ENCODE measurements around the gene PBRM1. TPM values are rescaled to one million over a fixed set of nuclear protein-coding genes. Genes with fewer than 3 reads are reported as not detected.

Gene PBRM1
- total RNA-seq, 2 donors from 2014 or later, result 73.4 to 78.5 TPM

DNA sequence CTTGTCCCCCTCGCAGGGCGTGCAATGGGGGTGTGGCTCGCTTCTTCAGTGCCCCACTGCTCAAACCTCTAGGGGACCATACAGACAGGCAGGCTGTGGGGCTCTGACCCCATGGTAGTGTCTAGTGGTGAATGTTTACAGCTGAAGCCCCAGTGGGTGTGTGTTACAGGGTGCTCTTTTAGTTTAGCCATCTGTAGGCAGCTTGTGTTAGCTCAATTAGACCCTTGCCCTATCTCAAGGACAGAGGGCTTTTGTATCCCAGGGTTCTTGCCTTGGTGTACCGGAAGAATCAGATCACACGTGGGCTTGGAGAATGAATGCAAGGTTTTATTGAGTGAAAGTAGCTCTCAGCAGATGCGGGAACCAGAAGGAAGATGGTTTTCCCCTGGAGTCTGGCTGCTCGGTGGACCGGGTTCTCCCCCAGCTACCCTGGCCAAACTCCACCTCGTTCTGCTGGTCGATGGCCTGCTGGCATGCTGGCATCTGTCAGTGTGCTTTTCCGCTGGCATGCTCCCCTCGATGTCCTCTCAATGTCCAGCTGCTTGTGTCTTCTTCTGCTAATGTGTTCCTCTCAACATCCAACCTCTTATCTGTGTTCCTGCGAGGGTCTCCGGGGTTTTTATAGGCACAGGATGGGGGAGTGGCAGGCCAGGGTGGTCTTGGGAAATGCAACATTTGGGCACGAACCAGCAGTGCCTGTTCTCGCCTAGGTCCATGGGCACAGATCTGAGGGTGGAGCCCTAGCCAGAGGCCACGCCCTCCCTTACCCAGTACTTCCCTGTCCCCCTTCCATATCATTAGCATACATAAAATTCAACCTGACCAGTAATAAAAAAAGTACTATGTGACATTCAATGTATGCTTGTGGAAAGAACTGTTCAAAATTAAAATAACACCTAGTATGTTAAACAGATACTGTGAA, 26.8 kb upstream of the PBRM1 start:
- Mint-ChIP-seq H3K27me3 (ENCODE audit: insufficient read depth) (no peaks in the 10 kb centered on the region), H3K9me3 (no peaks in the 10 kb centered on the region), H3K4me1 (no peaks in the 10 kb centered on the region), H3K36me3 (ENCODE audit: low read depth) (peaks cover 35% of the 10 kb centered on the region), H3K27ac (no peak overlapping the region), H3K4me3 (no peak overlapping the region)
- no peaks in the 10 kb centered on the region for H3K9me3 ChIP-seq (ENCODE audit: control insufficient read depth, low read length)
- H3K36me3 ChIP-seq (ENCODE audit: control insufficient read depth, insufficient read depth, low read length), result peaks cover 51% of the 10 kb centered on the region
- peak; percentile 19 for DNase-seq
- H3K9ac ChIP-seq (ENCODE audit: extremely low read depth, low read length, poor library complexity, severe bottlenecking), result no peak overlapping the region
- no peaks in the 10 kb centered on the region for H3K4me1 ChIP-seq (ENCODE audit: control insufficient read depth, insufficient read depth, low read length)
- no peak overlapping the region for H3K4me3 ChIP-seq (ENCODE audit: low read length)
- TF ChIP-seq, protein P1, sequence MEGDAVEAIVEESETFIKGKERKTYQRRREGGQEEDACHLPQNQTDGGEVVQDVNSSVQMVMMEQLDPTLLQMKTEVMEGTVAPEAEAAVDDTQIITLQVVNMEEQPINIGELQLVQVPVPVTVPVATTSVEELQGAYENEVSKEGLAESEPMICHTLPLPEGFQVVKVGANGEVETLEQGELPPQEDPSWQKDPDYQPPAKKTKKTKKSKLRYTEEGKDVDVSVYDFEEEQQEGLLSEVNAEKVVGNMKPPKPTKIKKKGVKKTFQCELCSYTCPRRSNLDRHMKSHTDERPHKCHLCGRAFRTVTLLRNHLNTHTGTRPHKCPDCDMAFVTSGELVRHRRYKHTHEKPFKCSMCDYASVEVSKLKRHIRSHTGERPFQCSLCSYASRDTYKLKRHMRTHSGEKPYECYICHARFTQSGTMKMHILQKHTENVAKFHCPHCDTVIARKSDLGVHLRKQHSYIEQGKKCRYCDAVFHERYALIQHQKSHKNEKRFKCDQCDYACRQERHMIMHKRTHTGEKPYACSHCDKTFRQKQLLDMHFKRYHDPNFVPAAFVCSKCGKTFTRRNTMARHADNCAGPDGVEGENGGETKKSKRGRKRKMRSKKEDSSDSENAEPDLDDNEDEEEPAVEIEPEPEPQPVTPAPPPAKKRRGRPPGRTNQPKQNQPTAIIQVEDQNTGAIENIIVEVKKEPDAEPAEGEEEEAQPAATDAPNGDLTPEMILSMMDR (conservative IDR thresholded peaks at IDR 0.05), result no peak
- H3K27me3 ChIP-seq (ENCODE audit: control insufficient read depth, insufficient read depth, low read length, poor library complexity, severe bottlenecking), result no peaks in the 10 kb centered on the region
- no peak overlapping the region for H3K27ac ChIP-seq (ENCODE audit: low read depth, low read length)
- 94 to 95% methylated on average over 7 to 17 of the region's 17 CpGs for WGBS, 2 experiments (ENCODE audit: insufficient coverage in 1 of 2, insufficient read length in 1 of 2)

DNA sequence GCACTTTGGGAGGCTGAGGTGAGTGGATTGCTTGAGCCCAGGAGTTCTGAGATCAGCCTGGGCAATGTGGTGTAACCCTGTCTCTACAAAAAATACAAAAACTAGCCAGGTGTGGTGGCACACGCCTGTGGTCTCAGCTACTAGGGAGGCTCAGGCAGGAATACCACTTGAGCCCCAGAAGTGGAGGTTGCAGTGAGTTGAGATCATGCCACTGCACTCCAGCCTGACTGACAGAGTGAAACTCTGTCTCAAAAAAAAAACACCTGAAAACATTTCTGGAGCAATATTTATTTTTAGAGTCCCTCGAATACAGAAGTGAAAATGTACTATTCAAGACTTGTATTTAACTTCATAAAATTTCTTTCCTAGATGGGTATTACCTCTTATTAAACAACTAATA, 24.8 kb upstream of the PBRM1 start:
- WGBS, 2 experiments (ENCODE audit: insufficient coverage in 1 of 2, insufficient read length in 1 of 2), result 80 to 97% methylated on average over 1 to 2 of the region's 2 CpGs
- no peak overlapping the region for H3K27ac ChIP-seq (ENCODE audit: low read depth, low read length)
- no peaks in the 10 kb centered on the region for H3K9me3 ChIP-seq (ENCODE audit: control insufficient read depth, low read length)

DNA sequence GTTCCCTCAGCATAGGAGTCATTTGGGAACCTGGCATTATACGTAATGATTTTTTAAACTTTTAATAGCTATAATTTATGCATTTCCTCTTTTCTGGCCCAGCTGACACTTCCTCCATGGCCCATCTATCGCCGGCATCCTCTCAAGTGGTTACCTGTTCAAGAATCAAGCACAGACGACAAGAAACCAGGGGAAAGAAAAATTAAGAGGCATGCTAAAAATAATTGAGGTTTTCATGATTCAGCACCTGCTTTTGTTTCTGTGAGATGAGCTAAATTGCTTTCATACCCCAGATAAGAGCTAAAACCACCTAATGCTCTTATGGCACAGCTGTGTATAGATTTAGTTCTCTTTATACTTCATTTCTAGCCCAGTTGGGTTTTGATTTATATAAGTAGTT, 21.9 kb upstream of the PBRM1 start:
- Histone ChIP-seq H3K27ac (ENCODE audit: low read depth, low read length) (no peak overlapping the region), H3K9ac (ENCODE audit: extremely low read depth, low read length, poor library complexity, severe bottlenecking) (no peak overlapping the region), H3K9me3 (ENCODE audit: control insufficient read depth, low read length) (no peaks in the 10 kb centered on the region), H3K4me1 (ENCODE audit: control insufficient read depth, insufficient read depth, low read length) (no peaks in the 10 kb centered on the region), H3K27me3 (ENCODE audit: control insufficient read depth, insufficient read depth, low read length, poor library complexity, severe bottlenecking) (no peaks in the 10 kb centered on the region), H3K4me3 (ENCODE audit: low read length) (peak overlapping the region; percentile 100), H3K36me3 (ENCODE audit: control insufficient read depth, insufficient read depth, low read length) (peaks cover 38% of the 10 kb centered on the region)
- Mint-ChIP-seq H3K27ac (no peak overlapping the region), H3K4me3 (peak overlapping the region; percentile 96), H3K27me3 (ENCODE audit: insufficient read depth) (no peaks in the 10 kb centered on the region), H3K9me3 (no peaks in the 10 kb centered on the region), H3K4me1 (peaks cover 7% of the 10 kb centered on the region), H3K36me3 (ENCODE audit: low read depth) (peaks cover 27% of the 10 kb centered on the region)
- 91 to 93% methylated on average over 3 to 4 of the region's 4 CpGs for WGBS, 2 experiments (ENCODE audit: insufficient coverage in 1 of 2, insufficient read length in 1 of 2)
- DNase-seq, result no peak
- TF ChIP-seq, protein P1 (conservative IDR thresholded peaks at IDR 0.05), result no peak

More for the DNA sequence above, 24.8 kb upstream of the PBRM1 start:
- no peak overlapping the region for H3K4me3 ChIP-seq (ENCODE audit: low read length)
- DNase-seq, result no peak
- H3K36me3 ChIP-seq (ENCODE audit: control insufficient read depth, insufficient read depth, low read length), result peaks cover 43% of the 10 kb centered on the region
- no peak overlapping the region for H3K4me3 Mint-ChIP-seq
- no peaks in the 10 kb centered on the region for H3K27me3 Mint-ChIP-seq (ENCODE audit: insufficient read depth)
- H3K27ac Mint-ChIP-seq, result no peak overlapping the region
- H3K4me1 ChIP-seq (ENCODE audit: control insufficient read depth, insufficient read depth, low read length), result no peaks in the 10 kb centered on the region
- peaks cover 33% of the 10 kb centered on the region for H3K36me3 Mint-ChIP-seq (ENCODE audit: low read depth)
- no peaks in the 10 kb centered on the region for H3K4me1 Mint-ChIP-seq
- H3K9ac ChIP-seq (ENCODE audit: extremely low read depth, low read length, poor library complexity, severe bottlenecking), result no peak overlapping the region
- TF ChIP-seq, protein P1 (conservative IDR thresholded peaks at IDR 0.05), result no peak
- H3K9me3 Mint-ChIP-seq, result no peaks in the 10 kb centered on the region
- H3K27me3 ChIP-seq (ENCODE audit: control insufficient read depth, insufficient read depth, low read length, poor library complexity, severe bottlenecking), result no peaks in the 10 kb centered on the region

Data from endodermal cell (in vitro differentiated cells).